SIG-M5 (cell line): Measurements from ENCODE around the gene FAM50A.

Source experiments
- DNase-seq: peaks from one replicate; lab custom pipeline; 2025; lab: John Stamatoyannopoulos, UW

The FAM50A gene

GRCh38 chrX:154466036-154466435, 22.1 kb downstream of the FAM50A start:
- DNase-seq, result no peak

- DNase-seq, result no peak
Observed at GRCh38 chrX:154466907-154467306, 23.0 kb downstream of the FAM50A start.

GRCh38 chrX:154467556-154467955, 23.6 kb downstream of the FAM50A start:
- DNase-seq, result no peak

- no peak for DNase-seq
Observed at GRCh38 chrX:154468217-154468616, 24.3 kb downstream of the FAM50A start.

GRCh38 chrX:154469114-154469513, 25.2 kb downstream of the FAM50A start:
- no peak for DNase-seq

- DNase-seq, result no peak
Observed at GRCh38 chrX:154469880-154470279, 25.9 kb downstream of the FAM50A start.

GRCh38 chrX:154470434-154470833, 26.5 kb downstream of the FAM50A start:
- DNase-seq, result no peak

GRCh38 chrX:154470914-154471568, 27.1 kb downstream of the FAM50A start:
- DNase-seq, result no peak

GRCh38 chrX:154471839-154472684, 28.1 kb downstream of the FAM50A start:
- no peak for DNase-seq

GRCh38 chrX:154472685-154473632, 29.0 kb downstream of the FAM50A start:
- DNase-seq, result no peak

GRCh38 chrX:154473683-154474082, 29.7 kb downstream of the FAM50A start:
- DNase-seq, result no peak

GRCh38 chrX:154476821-154477220, 32.9 kb downstream of the FAM50A start:
- no peak for DNase-seq

- DNase-seq, result no peak
Observed at GRCh38 chrX:154477891-154478477, 34.0 kb downstream of the FAM50A start.

- no peak for DNase-seq
Observed at GRCh38 chrX:154478728-154479622, 35.0 kb downstream of the FAM50A start, which contains the start of gene LAGE3. TSS of gene LAGE3 (minus strand) at chrX:154479281. CDS start at chrX:154478915, 366 bp downstream.

GRCh38 chrX:154481195-154481594, 37.3 kb downstream of the FAM50A start:
- no peak for DNase-seq

- DNase-seq, result no peak
Observed at GRCh38 chrX:154481911-154482601, 38.1 kb downstream of the FAM50A start.

- DNase-seq, result no peak
Observed at GRCh38 chrX:154482786-154483185, 38.8 kb downstream of the FAM50A start.

GRCh38 chrX:154483325-154483724, 39.4 kb downstream of the FAM50A start:
- no peak for DNase-seq

- no peak for DNase-seq
Observed at GRCh38 chrX:154484255-154485149, 40.6 kb downstream of the FAM50A start.
